ENCODE results near the gene ELP2. TPM values are rescaled to one million over a fixed set of nuclear protein-coding genes. Genes with fewer than 3 reads are reported as not detected.

The ELP2 gene
- total and polyA plus RNA-seq, 9 of the 15 experiments (the other 6 are each of a cell fraction or from before 2014, with no cell fraction given) = 76.8 to 192 (median 140) TPM

DNA sequence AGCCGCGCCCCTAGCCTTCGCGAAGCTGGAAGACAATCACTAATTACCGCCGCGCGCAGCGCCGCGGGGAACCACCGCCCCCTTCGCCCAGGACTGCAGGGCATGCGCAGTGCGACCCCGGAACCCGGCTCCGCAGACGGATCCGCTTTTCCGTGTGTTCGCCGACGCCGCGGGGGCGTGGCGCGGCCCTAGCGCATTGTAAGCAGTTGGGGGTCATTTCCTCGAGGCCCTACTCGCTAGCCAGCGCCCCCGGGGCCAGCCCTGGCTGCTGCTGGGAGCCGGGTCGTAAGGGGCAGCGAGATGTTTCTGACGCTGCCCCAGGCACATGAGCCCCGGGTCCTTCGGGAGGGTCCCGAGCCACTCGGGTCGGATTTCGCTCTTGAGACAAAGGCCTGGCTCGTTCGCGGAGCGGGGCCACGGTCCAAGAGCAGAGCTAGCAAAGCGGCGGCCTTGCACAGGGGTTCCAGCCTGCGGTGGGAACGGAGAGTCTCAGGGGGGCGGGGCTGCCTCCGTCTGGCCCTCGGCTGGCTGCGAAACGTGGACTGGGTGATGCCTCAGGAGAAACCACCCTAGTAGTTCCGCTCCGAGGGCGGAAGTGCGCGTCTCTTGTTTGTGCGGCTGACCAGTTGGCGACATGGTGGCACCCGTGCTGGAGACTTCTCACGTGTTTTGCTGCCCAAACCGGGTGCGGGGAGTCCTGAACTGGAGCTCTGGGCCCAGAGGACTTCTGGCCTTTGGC, at the start of gene ELP2, which contains the start of gene SLC39A6 (continued):
- TF ChIP-seq, protein P1, sequence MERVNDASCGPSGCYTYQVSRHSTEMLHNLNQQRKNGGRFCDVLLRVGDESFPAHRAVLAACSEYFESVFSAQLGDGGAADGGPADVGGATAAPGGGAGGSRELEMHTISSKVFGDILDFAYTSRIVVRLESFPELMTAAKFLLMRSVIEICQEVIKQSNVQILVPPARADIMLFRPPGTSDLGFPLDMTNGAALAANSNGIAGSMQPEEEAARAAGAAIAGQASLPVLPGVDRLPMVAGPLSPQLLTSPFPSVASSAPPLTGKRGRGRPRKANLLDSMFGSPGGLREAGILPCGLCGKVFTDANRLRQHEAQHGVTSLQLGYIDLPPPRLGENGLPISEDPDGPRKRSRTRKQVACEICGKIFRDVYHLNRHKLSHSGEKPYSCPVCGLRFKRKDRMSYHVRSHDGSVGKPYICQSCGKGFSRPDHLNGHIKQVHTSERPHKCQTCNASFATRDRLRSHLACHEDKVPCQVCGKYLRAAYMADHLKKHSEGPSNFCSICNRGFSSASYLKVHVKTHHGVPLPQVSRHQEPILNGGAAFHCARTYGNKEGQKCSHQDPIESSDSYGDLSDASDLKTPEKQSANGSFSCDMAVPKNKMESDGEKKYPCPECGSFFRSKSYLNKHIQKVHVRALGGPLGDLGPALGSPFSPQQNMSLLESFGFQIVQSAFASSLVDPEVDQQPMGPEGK (CRISPR knock-in tag; IDR thresholded peaks at IDR 0.05; ENCODE audit: borderline replicate concordance) = no peak
- TF ChIP-seq CREB3L1 (IDR thresholded peaks at IDR 0.05; ENCODE audit: borderline replicate concordance, low read depth) = peak; percentile 89
- TF ChIP-seq SMARCC2 (IDR thresholded peaks at IDR 0.05; ENCODE audit: low read depth) = 0 out of 2 replicates have a peak, but pooled peaks have one; percentile 11
- no peak for TF ChIP-seq MED1 (CRISPR knock-in tag; IDR thresholded peaks at IDR 0.05; ENCODE audit: borderline replicate concordance)
- TF ChIP-seq KDM2B (CRISPR knock-in tag; IDR thresholded peaks at IDR 0.05) = peak; percentile 71; the same call in 1 of the 2 replicates
- no peak for TF ChIP-seq HINFP (tag; conservative IDR thresholded peaks at IDR 0.05; ENCODE audit: low read depth)
- TF ChIP-seq, protein P2, sequence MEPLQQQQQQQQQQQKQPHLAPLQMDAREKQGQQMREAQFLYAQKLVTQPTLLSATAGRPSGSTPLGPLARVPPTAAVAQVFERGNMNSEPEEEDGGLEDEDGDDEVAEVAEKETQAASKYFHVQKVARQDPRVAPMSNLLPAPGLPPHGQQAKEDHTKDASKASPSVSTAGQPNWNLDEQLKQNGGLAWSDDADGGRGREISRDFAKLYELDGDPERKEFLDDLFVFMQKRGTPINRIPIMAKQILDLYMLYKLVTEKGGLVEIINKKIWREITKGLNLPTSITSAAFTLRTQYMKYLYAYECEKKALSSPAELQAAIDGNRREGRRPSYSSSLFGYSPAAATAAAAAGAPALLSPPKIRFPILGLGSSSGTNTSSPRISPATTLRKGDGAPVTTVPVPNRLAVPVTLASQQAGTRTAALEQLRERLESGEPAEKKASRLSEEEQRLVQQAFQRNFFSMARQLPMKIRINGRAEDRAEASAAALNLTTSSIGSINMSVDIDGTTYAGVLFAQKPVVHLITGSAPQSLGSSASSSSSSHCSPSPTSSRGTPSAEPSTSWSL (CRISPR knock-in tag; IDR thresholded peaks at IDR 0.05; ENCODE audit: borderline replicate concordance) = no peak
- peak; percentile 90 for TF ChIP-seq BHLHE40 (IDR thresholded peaks at IDR 0.05; ENCODE audit: low read length)
- TF ChIP-seq POLR2B (IDR thresholded peaks at IDR 0.05; ENCODE audit: low read depth, partially characterized antibody) = peak; percentile 87
- TF ChIP-seq SIX5 (IDR thresholded peaks at IDR 0.05; ENCODE audit: borderline replicate concordance in 1 of 2, insufficient read depth in 1 of 2, low read depth in 1 of 2, low read length in 2 of 2) = no peak
- TF ChIP-seq NBN (IDR thresholded peaks at IDR 0.05; ENCODE audit: low read depth) = peak; percentile 82
- peak; percentile 84 for TF ChIP-seq HNRNPLL (IDR thresholded peaks at IDR 0.05; ENCODE audit: low read depth, low read length, poor library complexity, severe bottlenecking)

Data from K562 (cell line).